HG02588 (cell line): ENCODE data around the gene C11orf21.
"Not testable (repeated sequence)": the region's sequence is repeated elsewhere in the genome, so short reads cannot be mapped to it uniquely, and the experiment has no call there.

ENCODE experiments used
- ATAC-seq: cut with Tn5 transposase; IDR thresholded peaks from one replicate; pipeline ENCODE4 v1.9.1; 2021; ENCODE audit warnings: mild to moderate bottlenecking, moderate library complexity; ENCODE audit not compliant: unreplicated experiment

Gene C11orf21

DNA sequence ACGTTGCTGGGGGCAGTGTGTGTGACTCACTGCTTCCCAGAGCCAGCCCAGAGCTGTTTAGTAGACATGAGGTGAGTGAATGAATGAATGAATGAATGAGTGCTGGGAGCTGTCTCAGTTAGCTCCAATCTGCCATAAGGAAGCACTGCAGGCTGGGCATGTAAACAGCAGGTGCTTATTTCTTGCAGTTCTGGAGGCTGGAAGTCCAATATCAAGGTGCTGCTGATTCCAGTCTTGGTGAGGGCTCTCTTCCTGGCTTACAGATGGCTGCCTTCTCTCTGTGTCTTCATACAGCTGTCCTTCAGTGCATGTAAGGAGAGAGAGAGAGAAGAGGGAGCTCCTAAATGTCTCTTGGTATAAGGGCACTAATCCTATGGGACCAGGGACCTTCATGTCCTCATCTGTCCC lies 4.1 kb downstream of the C11orf21 start:
- ATAC-seq, result no peak

DNA sequence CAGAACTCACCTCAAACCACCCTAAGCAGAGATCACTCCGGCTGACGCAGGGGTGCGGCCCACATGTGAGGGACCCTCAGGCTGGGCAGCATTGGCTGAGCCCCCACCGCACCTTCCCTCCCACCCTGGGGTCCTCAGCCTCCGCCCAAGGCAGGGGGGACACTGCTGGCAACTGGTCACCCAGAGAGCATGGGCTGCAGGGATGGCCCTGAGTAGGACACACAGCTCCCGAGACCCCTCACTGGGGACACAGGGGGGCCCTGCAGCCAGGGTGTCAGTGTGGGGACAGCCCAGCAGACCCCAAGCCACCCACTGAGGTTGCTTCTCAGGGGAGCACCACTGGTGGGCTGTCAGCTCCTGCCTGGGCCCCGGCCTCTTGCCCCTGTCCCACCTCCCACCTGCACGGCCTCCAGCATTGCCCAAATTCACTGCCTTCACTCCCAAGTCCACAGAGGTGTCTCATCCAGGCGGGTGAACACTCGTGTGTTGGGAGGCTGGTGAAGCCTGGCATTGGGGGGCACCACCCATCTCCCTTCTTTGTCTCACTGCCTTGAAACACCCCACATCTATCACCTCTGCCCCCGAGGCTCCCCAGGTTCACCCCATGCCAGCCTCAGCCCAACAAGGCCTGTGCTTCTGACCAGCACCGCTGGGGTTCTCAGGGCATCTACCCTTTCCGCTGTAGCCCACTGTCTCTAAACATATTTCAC lies 4.7 kb downstream of the C11orf21 start:
- ATAC-seq, result no peak

DNA sequence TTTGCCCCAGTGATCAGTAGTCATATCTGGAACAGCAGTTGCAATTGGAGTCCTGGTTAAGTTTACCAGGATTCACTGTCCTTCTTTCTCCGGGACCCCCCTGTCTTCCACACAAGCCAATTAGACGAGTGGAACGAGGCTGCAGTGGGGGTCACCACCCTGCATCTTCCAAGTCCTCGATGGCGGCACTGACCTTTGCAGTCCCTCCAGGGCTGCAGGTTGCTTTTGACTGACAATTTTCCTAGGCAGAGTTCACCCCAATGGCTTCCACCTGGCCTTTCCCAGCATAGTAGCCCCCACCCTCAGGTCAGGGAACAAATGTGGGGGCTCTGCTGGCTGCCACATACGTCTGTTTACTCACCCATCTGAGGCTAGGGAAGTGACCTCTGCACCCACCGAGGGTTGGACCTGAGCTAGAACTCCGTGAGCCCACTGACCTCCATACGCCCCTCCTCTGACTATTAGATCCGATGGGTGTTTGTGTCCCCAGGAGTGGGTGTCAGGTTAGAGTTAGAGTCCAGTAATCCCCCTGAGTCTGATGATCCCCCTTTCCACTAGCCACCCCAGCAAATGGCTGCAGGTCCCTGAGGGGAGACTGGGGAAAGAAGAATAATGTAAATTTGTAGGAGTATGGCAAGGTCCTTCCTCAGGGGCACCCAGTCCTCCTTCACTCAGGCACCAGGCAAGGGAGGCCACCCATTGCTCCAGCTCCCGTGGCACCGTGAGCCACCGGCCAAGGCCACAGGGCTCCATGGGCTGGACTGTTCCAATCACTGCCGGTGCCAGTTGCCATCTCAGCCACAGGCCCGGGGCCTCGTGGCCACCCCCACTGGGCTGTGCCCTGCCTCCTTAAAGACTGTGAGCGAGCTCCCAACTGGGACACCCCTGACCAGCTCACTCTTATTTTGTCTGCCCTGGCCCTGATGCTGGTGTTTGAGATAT lies 5.5 kb downstream of the C11orf21 start:
- ATAC-seq, result no peak

DNA sequence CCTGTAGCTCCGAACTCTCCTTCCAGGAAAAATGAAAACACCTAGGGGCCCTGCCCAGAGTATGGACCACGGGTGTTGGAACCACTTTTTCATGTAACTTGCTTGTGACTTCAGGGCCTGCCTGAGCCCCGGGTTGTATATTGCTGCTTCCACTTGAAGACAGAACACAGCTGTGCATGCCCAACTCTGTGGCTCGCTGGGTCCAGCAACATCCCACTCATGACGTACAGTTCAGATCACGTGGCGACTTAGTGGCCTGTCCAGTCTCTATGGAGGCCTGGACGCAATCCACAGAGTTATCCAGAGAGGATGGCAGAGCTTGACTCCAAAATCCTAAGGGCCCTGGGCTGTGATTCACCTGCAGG lies 6.8 kb downstream of the C11orf21 start:
- no peak for ATAC-seq

DNA sequence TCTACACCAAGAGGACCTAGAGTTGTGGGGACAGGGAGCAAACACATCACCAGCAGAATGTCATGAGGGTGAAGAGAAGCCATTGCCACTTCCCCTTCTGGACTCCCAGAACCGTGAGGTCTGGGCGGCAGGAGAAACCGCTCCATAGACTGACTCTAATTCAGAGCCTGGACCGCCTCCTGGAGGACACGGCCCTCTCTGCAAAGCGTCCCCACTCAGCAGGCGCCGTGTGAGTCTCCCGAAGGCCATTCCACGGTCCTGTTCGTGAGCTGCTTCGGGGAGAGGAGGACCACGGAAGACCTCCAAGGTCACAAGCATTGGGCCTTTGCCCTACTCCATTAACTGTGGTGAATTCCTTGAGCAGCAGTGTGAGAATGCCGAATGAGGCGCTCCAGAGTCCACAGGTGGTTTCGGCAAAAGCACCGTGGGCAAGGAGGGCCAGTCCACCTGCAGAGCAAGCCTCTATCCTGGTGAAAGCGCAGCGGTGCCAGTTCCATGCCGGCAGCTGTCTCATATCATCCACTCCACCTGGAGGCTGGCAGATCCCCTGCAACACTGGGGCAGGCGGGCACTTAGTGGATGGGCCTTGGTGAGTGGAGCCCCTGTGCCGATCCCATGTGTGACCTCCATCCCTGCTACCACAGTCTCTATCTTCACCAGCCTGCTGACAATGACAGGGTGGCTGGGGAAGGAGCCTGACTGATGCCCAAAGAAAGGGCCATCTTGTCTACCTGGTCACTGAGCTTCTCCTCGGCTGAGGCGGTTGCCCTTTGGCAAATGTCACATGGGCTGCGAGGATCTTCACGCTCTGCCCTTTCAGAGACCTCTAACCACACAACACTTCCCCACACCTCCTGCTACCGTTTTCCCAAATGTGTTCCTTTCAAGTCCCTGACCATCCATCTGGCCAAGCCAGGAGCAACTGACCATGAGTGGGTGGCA lies 7.5 kb downstream of the C11orf21 start:
- no peak for ATAC-seq

DNA sequence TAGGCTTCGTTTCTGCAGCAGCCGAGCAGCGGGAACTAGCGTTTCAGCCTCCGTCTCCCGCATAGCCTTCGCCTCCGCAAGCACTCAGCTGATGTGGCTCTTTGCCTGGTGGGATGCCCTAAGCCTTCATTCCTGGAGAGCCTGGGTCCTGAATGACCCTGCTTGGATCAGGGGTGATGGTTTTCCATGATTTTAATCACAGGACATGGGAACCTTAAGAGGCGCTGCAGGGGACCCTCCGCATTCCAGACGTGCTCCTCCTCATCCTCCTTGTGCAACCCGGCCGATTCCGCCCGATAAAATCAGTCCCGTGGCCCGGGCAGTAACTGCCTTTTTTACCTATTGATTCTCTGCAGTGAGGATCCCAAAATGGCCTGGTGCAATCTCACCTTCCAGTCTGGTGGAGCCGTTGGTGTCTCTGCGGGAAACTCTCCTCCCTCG lies 8.2 kb downstream of the C11orf21 start:
- ATAC-seq, result no peak

DNA sequence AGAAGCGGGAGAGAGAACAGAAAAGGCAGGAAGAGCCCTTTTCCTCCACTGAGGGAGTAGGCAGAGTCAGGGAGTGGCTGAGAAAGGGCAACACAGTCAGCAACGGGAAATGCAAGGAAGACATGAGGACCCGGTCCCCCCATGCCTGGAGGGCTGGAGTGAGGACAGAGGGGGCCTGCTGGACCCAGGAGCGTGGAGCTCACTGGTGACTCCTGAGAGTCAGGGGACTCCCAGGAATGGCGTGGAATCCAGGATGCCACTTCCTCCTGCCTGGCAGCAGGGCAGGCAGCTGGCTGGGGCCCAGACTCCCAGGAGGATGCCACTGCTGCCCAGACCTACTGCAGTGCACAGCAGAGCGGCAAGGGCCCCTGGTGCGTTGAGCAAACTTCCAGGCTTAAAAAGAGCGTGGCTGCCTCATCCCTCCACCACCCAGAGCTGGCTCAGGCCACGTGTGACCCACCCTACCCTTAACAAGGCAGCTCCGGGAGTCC lies 11.3 kb downstream of the C11orf21 start:
- no peak for ATAC-seq

DNA sequence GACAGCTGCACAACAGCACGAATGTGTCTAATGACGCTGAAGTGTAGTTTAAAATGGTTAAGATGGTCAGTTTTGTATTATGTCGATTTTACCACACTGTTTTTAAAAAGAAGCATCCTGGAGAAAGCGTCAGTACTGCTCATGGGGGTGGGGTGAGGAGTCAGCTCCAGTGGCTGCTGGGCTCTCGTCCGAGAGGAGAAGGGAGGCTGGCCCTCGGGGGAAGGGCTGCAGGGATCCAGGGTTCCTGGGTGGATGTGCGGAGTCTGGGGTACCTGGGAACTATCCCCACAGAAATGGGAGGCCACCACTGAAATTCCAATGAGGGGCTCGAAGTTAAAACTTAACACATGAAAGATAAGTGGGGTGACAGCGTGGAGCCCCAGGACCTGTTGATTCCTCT lies 11.9 kb downstream of the C11orf21 start:
- ATAC-seq, result no peak

DNA sequence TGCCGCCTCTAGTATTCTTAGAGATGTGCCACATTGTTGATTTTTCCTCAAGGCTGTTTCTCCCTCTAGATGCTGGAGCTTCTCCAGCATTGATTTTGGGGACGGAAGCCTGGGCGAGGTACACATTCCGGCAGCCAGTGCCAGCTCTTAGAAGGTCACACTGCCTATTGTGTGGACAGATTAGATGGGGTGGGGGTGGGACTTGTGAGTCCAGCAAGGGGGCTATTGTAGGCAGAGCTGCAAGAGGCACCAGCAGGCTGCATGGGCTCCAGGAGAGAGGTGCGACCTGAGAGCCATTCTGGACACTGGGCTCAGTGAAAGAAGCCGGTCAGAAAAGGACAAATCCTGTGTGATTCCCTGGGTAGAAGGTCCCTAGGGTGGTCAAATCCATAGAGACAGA lies 12.4 kb downstream of the C11orf21 start:
- no peak for ATAC-seq

DNA sequence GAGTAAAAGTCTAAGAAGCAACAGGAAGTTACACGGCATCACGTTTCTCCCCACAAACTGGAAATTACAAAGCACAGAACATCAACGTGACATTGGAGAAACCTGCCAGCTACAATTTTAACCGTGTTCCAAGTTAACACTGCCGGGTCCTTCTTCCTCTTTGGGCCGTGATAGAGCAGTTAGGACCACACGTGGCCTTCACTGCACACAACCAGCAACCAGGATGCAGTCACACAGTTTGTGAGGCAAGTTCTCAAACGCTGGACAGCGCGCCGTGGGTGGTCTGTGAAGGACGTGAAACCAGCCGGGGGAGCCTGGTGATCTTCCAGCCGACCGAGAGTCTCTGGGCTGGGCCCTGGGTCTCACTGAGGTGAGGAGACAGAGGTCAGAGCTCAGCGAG lies 14.6 kb downstream of the C11orf21 start:
- no peak for ATAC-seq

DNA sequence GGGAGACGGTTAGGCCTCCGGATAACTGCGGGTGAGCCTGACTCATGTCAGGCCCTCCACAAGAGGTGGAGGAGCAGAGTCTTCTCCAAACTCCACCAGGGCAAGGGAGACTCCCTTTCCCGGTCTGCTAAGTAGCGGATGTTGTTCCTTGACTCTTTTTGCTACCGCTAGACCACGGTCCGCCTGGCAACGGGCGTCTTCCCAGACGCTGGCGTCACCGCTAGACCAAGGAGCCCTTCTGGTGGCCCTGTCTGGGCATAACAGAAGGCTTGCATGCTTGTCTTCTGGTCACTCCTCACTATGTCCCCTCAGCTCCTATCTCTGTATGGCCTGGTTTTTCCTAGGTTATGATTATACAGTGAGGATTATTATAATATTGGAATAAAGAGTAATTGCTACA lies 15.4 kb downstream of the C11orf21 start:
- ATAC-seq, result not testable (repeated sequence)

DNA sequence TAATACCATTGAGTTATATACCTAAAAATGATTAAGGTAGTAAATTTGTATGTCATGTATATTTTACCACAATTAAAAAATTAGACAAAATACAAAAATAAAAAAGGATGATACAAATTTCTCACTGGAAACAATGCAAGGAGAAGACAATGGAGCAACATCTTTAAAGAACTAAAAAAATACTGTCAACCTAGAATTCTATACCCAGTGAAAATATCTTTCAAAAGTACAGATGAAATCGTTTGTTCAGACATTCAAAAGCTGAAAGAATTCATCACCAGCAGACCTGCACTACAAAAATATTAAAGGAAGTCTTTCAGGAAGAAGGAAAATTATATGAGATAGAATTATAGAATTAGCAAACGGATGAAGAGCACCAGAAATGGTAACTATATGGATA lies 21.5 kb downstream of the C11orf21 start:
- no peak for ATAC-seq

DNA sequence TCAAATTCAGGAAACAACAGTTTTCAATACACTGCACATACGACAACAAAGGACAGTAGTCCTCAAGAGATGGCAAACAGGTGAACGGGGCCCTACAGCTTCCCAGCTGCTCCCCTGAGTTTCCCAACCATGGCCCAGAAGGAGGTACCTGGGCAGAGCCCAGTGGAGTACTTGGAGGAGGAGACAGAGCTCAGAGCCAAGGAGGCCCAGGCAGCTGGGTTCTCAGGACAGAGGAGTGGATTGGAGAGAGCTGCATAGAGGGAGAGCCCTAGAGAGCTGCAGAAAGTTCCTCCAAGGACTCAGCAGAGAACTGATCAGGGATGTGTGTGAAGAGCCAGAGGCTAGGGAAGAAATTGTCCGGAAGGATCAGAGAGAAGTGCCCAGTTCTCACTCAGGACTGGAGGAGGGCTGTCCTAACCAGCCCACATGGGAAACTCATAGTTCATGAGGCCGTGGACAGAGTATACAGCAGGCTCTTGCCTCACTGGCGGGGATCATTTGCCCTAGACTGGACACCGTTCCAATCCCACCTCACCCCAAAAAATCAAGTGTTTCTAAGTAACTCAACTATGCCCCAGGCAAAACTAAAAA lies 23.7 kb downstream of the C11orf21 start:
- no peak for ATAC-seq

DNA sequence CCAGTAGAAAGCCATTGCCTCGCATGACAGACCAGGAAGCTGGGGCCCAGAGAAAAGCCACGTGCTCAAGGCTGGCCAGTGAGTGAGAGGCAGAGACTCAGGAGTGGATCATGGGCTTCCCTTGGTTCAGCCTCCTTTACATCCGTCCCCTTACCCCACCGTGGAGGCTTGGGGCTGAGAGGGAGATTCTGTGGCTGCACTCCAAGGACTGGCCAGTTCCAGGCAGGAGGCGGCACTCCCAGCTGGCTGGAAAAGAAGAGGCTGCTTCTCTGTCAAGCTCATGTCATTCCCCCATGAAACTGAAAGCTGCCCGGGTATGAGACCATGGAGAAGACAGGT lies 24.7 kb downstream of the C11orf21 start:
- ATAC-seq, result no peak

DNA sequence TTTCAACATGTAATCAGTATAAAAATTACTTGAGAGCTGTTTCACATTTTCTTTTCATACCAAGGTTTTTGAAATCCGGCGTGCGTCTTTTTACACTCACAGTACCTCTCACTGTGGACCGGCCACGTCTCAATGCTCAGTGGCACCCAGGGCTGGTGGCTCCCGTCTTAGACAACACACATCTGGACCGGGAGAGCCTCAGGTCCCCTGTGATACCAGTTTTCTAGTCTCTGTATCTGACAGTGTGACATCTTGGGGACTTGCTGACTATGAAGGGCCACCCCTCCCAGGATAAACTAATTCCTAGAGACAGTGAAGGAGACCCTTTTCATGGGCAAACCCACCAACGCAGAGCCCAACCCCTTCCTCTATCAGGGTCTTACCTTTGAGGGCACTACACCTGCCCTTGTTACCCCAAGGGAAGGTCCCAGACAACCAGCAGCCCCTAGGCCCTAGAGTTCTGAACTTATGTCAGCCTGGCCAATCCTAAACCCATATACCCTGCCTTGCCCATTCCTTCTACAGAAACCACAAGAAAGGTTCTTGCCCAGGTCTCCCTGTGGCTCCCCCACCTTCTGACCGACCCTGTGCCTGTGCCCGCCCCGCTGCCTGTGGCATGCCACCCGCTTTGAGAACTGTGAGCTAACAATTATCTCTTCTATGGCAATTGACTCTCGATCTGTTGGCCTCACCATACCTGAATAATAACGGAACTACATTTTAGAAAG lies 25.3 kb downstream of the C11orf21 start:
- ATAC-seq, result no peak

DNA sequence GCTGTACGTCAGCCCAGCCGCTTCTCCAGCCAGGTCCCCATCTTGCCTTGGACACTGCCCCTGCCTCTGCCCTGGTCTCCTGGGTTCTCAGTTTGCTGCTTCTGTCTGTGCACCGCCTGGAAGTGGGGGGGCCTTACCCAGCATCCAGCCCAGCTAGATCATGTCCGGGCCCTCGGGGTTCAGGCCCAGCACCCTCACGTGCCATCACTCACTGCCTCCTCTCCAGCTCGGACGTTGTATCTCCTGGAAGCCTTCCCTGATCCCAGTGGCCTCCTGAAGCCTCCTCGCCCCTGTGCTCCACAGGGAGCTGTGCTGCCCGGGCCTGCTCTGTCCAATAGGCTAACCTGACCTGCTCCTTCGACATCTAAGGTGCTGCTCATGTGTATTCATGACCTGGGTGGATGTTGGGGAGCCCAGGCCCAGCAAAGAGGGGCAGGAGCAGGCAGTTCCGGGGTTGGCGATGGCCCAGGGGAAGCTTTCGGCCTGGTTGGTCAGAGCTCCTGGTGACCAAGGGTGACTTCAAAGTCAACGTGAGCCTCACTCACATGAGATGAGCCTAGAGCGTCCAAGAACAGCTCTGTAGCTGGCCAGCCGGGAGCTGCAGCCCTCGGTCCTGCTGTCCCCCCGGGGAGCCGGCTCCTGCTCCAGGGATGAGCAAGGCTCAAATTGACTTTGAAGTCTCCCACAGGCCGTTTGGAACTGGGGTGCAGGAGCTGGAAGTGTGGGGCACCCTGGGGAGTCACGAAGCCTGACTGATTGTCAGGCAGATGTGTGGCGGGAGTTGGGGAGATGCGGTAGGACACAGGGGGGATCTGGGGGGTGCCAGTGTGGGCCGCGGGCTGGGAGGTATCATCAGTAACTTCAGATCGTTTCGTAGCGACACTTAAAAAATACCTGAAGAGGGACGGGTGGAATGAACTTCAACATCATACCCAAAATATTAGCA lies 26.1 kb downstream of the C11orf21 start:
- no peak for ATAC-seq

DNA sequence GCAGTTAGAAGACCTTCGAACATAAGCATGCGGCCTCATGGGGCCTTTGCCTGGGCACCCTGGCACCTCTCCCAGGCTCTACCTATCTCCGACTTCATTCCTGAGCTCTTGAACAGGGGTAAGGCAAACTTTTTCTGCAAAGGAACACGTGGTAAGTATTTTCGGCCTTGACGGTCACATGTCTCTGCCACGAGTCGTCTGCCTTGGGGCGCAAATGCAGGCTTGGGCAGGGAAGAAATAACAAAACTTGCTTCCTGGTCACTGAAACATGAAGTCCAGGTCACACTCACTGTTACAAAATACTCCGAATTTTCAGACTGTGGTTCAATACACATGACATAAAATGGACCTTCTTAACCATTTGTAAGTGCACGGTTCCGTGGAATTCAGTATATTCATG lies 27.9 kb downstream of the C11orf21 start:
- no peak for ATAC-seq

DNA sequence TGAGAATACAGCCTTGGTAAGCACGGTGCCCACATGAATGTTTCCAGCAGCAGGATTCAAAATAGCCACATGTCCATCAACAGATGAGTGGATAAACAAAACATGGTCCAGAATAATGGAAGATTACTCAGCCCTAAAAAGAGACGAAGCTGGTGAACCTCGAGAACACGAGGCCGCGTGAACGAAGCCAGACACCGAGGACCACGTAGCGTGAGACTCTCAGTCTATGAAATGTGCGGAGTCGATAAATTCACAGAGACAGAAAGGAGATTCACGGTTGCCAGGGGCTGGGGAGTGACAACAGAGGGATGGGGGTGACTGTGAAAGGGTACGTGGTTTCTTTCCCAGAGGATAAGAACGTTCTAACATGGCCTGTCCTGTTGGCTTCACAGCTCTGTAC lies 28.4 kb downstream of the C11orf21 start:
- no peak for ATAC-seq

DNA sequence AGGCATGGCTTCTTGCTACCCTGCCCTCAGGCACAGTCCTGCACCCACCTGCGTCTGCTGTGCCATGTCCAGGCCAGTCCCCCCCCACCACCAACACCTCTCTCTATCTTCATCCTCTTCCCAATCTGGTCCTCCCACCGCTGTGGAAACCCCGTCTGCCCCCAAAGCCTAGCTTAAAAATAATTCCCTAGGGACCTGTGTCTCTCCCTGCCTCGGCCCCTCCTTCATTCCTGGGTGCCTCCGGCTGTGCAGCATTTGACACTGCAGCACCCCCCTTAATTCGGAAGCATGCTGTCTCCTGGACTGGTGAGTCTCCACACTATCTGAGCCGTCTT lies 28.8 kb downstream of the C11orf21 start:
- no peak for ATAC-seq
